Measurements from ENCODE around the gene NOL9.
"Not testable (repeated sequence)": the region's sequence is repeated elsewhere in the genome, so short reads cannot be mapped to it uniquely, and the experiment has no call there.

NOL9 gene

GRCh38 chr1:6494627-6495026 is 59.7 kb downstream of the NOL9 start:
- Histone ChIP-seq H2BK12ac (ENCODE audit: low read length) (no peak overlapping the region), H3K9ac (ENCODE audit: low read length) (no peak overlapping the region), H3K18ac (ENCODE audit: low read length) (no peak overlapping the region), H3K23ac (ENCODE audit: low read length) (no peak overlapping the region), H3K79me1 (ENCODE audit: low read length) (peaks cover 31% of the 10 kb centered on the region), H3K4ac (ENCODE audit: low read depth, low read length) (no peak overlapping the region), H2AK5ac (ENCODE audit: low read length) (no peak overlapping the region), H2AFZ (ENCODE audit: insufficient read depth, low read length, poor library complexity) (no peak overlapping the region), H3K4me2 (ENCODE audit: low read length) (no peak overlapping the region), H2BK120ac (ENCODE audit: insufficient read depth, low read length, poor library complexity) (no peak overlapping the region), H3K4me3 (ENCODE audit: low read depth, low read length) (no peak overlapping the region), H3K27me3 (ENCODE audit: insufficient read depth, low read length) (no peaks in the 10 kb centered on the region), H2BK5ac (ENCODE audit: low read depth, low read length, poor library complexity) (no peak overlapping the region), H3K27ac (ENCODE audit: low read depth, low read length) (no peak overlapping the region), H3K9me3 (ENCODE audit: insufficient read depth, low read depth, low read length) (peaks cover 2% of the 10 kb centered on the region), H3K36me3 (ENCODE audit: control insufficient read depth in 1 of 2, insufficient read depth in 2 of 2, low read length in 2 of 2) (peaks cover 5 to 10% of the 10 kb centered on the region in 2 experiments), H4K8ac (ENCODE audit: low read depth, low read length) (no peak overlapping the region), H4K91ac (ENCODE audit: low read depth, low read length) (no peak overlapping the region), H3K4me1 (ENCODE audit: control insufficient read depth in 1 of 2, insufficient read depth in 2 of 2, low read length in 2 of 2) (peaks cover 30 to 39% of the 10 kb centered on the region in 2 experiments), H4K12ac (ENCODE audit: low read depth, low read length) (no peak overlapping the region), H3K14ac (ENCODE audit: low read length) (no peak overlapping the region), H3K79me2 (ENCODE audit: control insufficient read depth, insufficient read depth, low read length, poor library complexity) (peaks cover 18% of the 10 kb centered on the region)
- no CpG with 5 or more reads among the region's 4 CpGs for WGBS (ENCODE audit: extremely low coverage, insufficient coverage, insufficient read length)
- DNase-seq, result no peak

- H3K18ac ChIP-seq (ENCODE audit: low read length); H3K4ac ChIP-seq (ENCODE audit: low read depth, low read length); H3K4me2 ChIP-seq (ENCODE audit: low read length); H3K4me3 ChIP-seq (ENCODE audit: low read depth, low read length); H3K9ac ChIP-seq (ENCODE audit: low read length); H4K8ac ChIP-seq (ENCODE audit: low read depth, low read length); H3K23ac ChIP-seq (ENCODE audit: low read length); H4K12ac ChIP-seq (ENCODE audit: low read depth, low read length); H2AK5ac ChIP-seq (ENCODE audit: low read length); H3K27ac ChIP-seq (ENCODE audit: low read depth, low read length); H3K27me3 ChIP-seq (ENCODE audit: insufficient read depth, low read length); H2BK120ac ChIP-seq (ENCODE audit: insufficient read depth, low read length, poor library complexity); H3K9me3 ChIP-seq (ENCODE audit: insufficient read depth, low read depth, low read length); H2BK12ac ChIP-seq (ENCODE audit: low read length); H2AFZ ChIP-seq (ENCODE audit: insufficient read depth, low read length, poor library complexity); DNase-seq; H4K91ac ChIP-seq (ENCODE audit: low read depth, low read length); H2BK5ac ChIP-seq (ENCODE audit: low read depth, low read length, poor library complexity); H3K14ac ChIP-seq (ENCODE audit: low read length): not testable (repeated sequence)
- H3K79me1 ChIP-seq (ENCODE audit: low read length), result peaks cover 34% of the 10 kb centered on the region
- peaks cover 30 to 39% of the 10 kb centered on the region in 2 experiments for H3K4me1 ChIP-seq (ENCODE audit: control insufficient read depth in 1 of 2, insufficient read depth in 2 of 2, low read length in 2 of 2)
- peaks cover 5 to 10% of the 10 kb centered on the region in 2 experiments for H3K36me3 ChIP-seq (ENCODE audit: control insufficient read depth in 1 of 2, insufficient read depth in 2 of 2, low read length in 2 of 2)
- no CpG with 5 or more reads among the region's 4 CpGs for WGBS (ENCODE audit: extremely low coverage, insufficient coverage, insufficient read length)
- H3K79me2 ChIP-seq (ENCODE audit: control insufficient read depth, insufficient read depth, low read length, poor library complexity), result peaks cover 18% of the 10 kb centered on the region
Observed at GRCh38 chr1:6493834-6494223, 60.5 kb downstream of the NOL9 start.

- peak overlapping the region; percentile 97 for H4K91ac ChIP-seq (ENCODE audit: low read depth, low read length)
- no CpG with 5 or more reads among the region's 10 CpGs for WGBS (ENCODE audit: extremely low coverage, insufficient coverage, insufficient read length)
- no peak overlapping the region for H3K9ac ChIP-seq (ENCODE audit: low read length)
- H3K79me2 ChIP-seq (ENCODE audit: control insufficient read depth, insufficient read depth, low read length, poor library complexity), result peaks cover 15% of the 10 kb centered on the region
- peaks cover 27 to 29% of the 10 kb centered on the region in 2 experiments for H3K4me1 ChIP-seq (ENCODE audit: control insufficient read depth in 1 of 2, insufficient read depth in 2 of 2, low read length in 2 of 2)
- no peak overlapping the region for H3K23ac ChIP-seq (ENCODE audit: low read length)
- peak overlapping the region; percentile 22 for H3K14ac ChIP-seq (ENCODE audit: low read length)
- peak overlapping the region; percentile 28 for H2BK12ac ChIP-seq (ENCODE audit: low read length)
- no peak overlapping the region for H3K4me3 ChIP-seq (ENCODE audit: low read depth, low read length)
- peaks cover 2% of the 10 kb centered on the region for H3K9me3 ChIP-seq (ENCODE audit: insufficient read depth, low read depth, low read length)
- H3K79me1 ChIP-seq (ENCODE audit: low read length), result peaks cover 29% of the 10 kb centered on the region
- H2BK120ac ChIP-seq (ENCODE audit: insufficient read depth, low read length, poor library complexity), result peak overlapping the region; percentile 16
- no peak overlapping the region for H4K12ac ChIP-seq (ENCODE audit: low read depth, low read length)
- H3K4me2 ChIP-seq (ENCODE audit: low read length), result peak overlapping the region; percentile 91
- no peak overlapping the region for H2AFZ ChIP-seq (ENCODE audit: insufficient read depth, low read length, poor library complexity)
- H3K36me3 ChIP-seq (ENCODE audit: control insufficient read depth in 1 of 2, insufficient read depth in 2 of 2, low read length in 2 of 2), result peaks cover 14 to 16% of the 10 kb centered on the region in 2 experiments
- H3K27ac ChIP-seq (ENCODE audit: low read depth, low read length), result peak overlapping the region; percentile 94
- peak overlapping the region; percentile 72 for H2AK5ac ChIP-seq (ENCODE audit: low read length)
- H3K27me3 ChIP-seq (ENCODE audit: insufficient read depth, low read length), result no peaks in the 10 kb centered on the region
- peak overlapping the region; percentile 3 for H2BK5ac ChIP-seq (ENCODE audit: low read depth, low read length, poor library complexity)
- DNase-seq, result no peak
- H3K18ac ChIP-seq (ENCODE audit: low read length), result peak overlapping the region; percentile 63
- H4K8ac ChIP-seq (ENCODE audit: low read depth, low read length), result peak overlapping the region; percentile 31
- H3K4ac ChIP-seq (ENCODE audit: low read depth, low read length), result peak overlapping the region; percentile 30
Observed at GRCh38 chr1:6491966-6492365, 62.3 kb downstream of the NOL9 start.

- H4K91ac ChIP-seq (ENCODE audit: low read depth, low read length), result peak within 1 kb of the TSS; percentile 97
- H3K36me3 ChIP-seq (ENCODE audit: control insufficient read depth in 1 of 2, insufficient read depth in 2 of 2, low read length in 2 of 2), result peaks cover 14 to 16% of the 10 kb centered on the region in 2 experiments
- peak within 1 kb of the TSS; percentile 75 for H3K4me3 ChIP-seq (ENCODE audit: low read depth, low read length)
- H3K18ac ChIP-seq (ENCODE audit: low read length), result peak within 1 kb of the TSS; percentile 83
- peak; percentile 23 to 40 for DNase-seq
- peaks cover 2% of the 10 kb centered on the region for H3K9me3 ChIP-seq (ENCODE audit: insufficient read depth, low read depth, low read length)
- peak within 1 kb of the TSS; percentile 84 for H3K4ac ChIP-seq (ENCODE audit: low read depth, low read length)
- no CpG with 5 or more reads among the region's 6 CpGs for WGBS (ENCODE audit: extremely low coverage, insufficient coverage, insufficient read length)
- H4K12ac ChIP-seq (ENCODE audit: low read depth, low read length), result peak within 1 kb of the TSS; percentile 76
- peak within 1 kb of the TSS; percentile 70 for H2BK5ac ChIP-seq (ENCODE audit: low read depth, low read length, poor library complexity)
- H3K27ac ChIP-seq (ENCODE audit: low read depth, low read length), result peak within 1 kb of the TSS; percentile 94
- no peaks in the 10 kb centered on the region for H3K27me3 ChIP-seq (ENCODE audit: insufficient read depth, low read length)
- peak within 1 kb of the TSS; percentile 92 for H4K8ac ChIP-seq (ENCODE audit: low read depth, low read length)
- peaks cover 30 to 33% of the 10 kb centered on the region in 2 experiments for H3K4me1 ChIP-seq (ENCODE audit: control insufficient read depth in 1 of 2, insufficient read depth in 2 of 2, low read length in 2 of 2)
- H2AK5ac ChIP-seq (ENCODE audit: low read length), result peak within 1 kb of the TSS; percentile 72
- peaks cover 12% of the 10 kb centered on the region for H3K79me2 ChIP-seq (ENCODE audit: control insufficient read depth, insufficient read depth, low read length, poor library complexity)
- H2BK120ac ChIP-seq (ENCODE audit: insufficient read depth, low read length, poor library complexity), result peak within 1 kb of the TSS; percentile 94
- H3K79me1 ChIP-seq (ENCODE audit: low read length), result peaks cover 26% of the 10 kb centered on the region
- H2AFZ ChIP-seq (ENCODE audit: insufficient read depth, low read length, poor library complexity), result peak within 1 kb of the TSS; percentile 82
- H3K4me2 ChIP-seq (ENCODE audit: low read length), result peak within 1 kb of the TSS; percentile 91
- H3K9ac ChIP-seq (ENCODE audit: low read length), result peak within 1 kb of the TSS; percentile 78
- no peak within 1 kb of the TSS for H3K23ac ChIP-seq (ENCODE audit: low read length)
- peak within 1 kb of the TSS; percentile 69 for H2BK12ac ChIP-seq (ENCODE audit: low read length)
- peak within 1 kb of the TSS; percentile 83 for H3K14ac ChIP-seq (ENCODE audit: low read length)
Observed at GRCh38 chr1:6491480-6491962, 62.8 kb downstream of the NOL9 start, which contains the start of gene PLEKHG5. PLEKHG5 (minus strand) TSS chr1:6491667; CDS start chr1:6477571, 14,096 bp downstream.

Measured in trophoblast cell (in vitro differentiated cells and primary cell).